VCaP (cell line): Measurements from ENCODE around the gene PRKCE.
A peak's percentile ranks its signal among the peaks of the same experiment; 100 is the strongest.

Experiments used
- H3K27ac ChIP-seq: fragments of 450-650 bp; 2 replicates; pipeline ENCODE4 v1.5.1; 2017
- TF ChIP-seq, protein P1 (sequence below): fragments of 450-650 bp; conservative IDR thresholded peaks from 2 replicates; pipeline ENCODE4 v1.5.1; 2017; ENCODE audit warnings: mild to moderate bottlenecking, moderate library complexity

The PRKCE gene

DNA sequence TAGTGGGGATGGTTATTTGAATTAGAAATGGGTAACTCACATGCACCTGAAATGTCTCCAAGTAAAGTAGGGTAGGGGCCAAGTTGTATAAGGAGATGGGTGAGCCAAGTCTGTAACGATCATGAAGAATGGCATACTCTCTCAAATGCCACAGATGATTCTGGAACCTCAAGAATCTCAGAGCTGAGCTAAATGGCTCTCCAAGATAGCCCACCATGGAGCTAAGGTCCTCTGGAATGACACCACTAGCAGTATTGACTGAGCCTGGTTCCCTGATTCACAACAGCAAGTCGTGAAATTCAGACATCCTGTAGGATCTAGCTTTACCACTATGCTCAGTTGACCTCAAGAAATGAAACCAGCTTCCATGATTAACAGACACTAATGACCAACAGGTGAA, 529.8 kb downstream of the PRKCE start:
- no peak overlapping the region for H3K27ac ChIP-seq
- TF ChIP-seq, protein P1, sequence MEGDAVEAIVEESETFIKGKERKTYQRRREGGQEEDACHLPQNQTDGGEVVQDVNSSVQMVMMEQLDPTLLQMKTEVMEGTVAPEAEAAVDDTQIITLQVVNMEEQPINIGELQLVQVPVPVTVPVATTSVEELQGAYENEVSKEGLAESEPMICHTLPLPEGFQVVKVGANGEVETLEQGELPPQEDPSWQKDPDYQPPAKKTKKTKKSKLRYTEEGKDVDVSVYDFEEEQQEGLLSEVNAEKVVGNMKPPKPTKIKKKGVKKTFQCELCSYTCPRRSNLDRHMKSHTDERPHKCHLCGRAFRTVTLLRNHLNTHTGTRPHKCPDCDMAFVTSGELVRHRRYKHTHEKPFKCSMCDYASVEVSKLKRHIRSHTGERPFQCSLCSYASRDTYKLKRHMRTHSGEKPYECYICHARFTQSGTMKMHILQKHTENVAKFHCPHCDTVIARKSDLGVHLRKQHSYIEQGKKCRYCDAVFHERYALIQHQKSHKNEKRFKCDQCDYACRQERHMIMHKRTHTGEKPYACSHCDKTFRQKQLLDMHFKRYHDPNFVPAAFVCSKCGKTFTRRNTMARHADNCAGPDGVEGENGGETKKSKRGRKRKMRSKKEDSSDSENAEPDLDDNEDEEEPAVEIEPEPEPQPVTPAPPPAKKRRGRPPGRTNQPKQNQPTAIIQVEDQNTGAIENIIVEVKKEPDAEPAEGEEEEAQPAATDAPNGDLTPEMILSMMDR: no peak

GRCh38 chr2:46181789-46182530, 530.5 kb downstream of the PRKCE start:
- TF ChIP-seq, protein P1: no peak
- no peak overlapping the region for H3K27ac ChIP-seq

DNA sequence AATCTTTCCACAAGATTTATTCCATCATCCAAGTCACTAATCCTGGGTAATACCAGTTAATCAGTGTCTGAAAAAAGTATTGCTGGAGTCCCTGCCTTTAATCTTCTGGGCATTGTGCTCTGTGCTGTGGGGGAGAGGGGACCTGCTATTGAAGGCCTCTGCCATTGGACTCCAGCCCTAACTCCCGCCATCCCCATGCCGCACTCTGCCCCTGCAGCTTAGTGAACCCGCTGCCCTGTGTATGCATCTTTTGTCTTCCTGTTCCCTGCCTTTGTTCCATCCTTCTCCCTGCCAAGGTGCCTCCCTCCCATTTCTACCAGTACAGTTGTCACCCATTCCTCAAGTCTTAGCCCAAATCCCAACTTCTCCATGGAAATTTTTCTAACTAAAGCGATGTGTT, 532.0 kb downstream of the PRKCE start:
- TF ChIP-seq, protein P1: no peak
- H3K27ac ChIP-seq: no peak overlapping the region

GRCh38 chr2:46184794-46185583, 533.5 kb downstream of the PRKCE start:
- TF ChIP-seq, protein P1: no peak
- H3K27ac ChIP-seq: no peak overlapping the region

GRCh38 chr2:46187112-46187618, 535.7 kb downstream of the PRKCE start:
- TF ChIP-seq, protein P1: no peak
- H3K27ac ChIP-seq: peak overlapping the region; percentile 56

- peak overlapping the region; percentile 56; the same call in 1 of the 2 replicates for H3K27ac ChIP-seq
- TF ChIP-seq, protein P1: no peak
Observed at GRCh38 chr2:46188041-46188716, 536.7 kb downstream of the PRKCE start.

- TF ChIP-seq, protein P1: no peak
- H3K27ac ChIP-seq: no peak overlapping the region
Observed at GRCh38 chr2:46193356-46193755, 541.9 kb downstream of the PRKCE start.
